ENCODE measurements around the gene PIP5K1A. TPM values are rescaled to one million over a fixed set of nuclear protein-coding genes. Genes with fewer than 3 reads are reported as not detected.
"Not testable (repeated sequence)": the region's sequence is repeated elsewhere in the genome, so short reads cannot be mapped to it uniquely, and the experiment has no call there.

PIP5K1A gene
- polyA plus RNA-seq, 1 experiment = 138 TPM

GRCh38 chr1:151196292-151196800, 2.0 kb upstream of the PIP5K1A start:
- Histone ChIP-seq H3K27me3 (ENCODE audit: control insufficient read depth, insufficient read depth, low read length) (no peaks in the 10 kb centered on the region), H3K4me3 (ENCODE audit: low read depth, low read length) (peak overlapping the region; percentile 9), H3K36me3 (ENCODE audit: control insufficient read depth, insufficient read depth, low read length) (no peaks in the 10 kb centered on the region)
- TF ChIP-seq CTCF (IDR thresholded peaks at IDR 0.05; ENCODE audit: insufficient read depth, low read depth, low read length) = peak; percentile 56
- ChIA-PET CTCF (interaction anchor here (1.7 to 4.0 kb wide), 2 partner anchors 56 to 145 kb away, joined by 5 to 43 read pairs; partner anchors contain the start of gene PSMD4), POLR2A (no interaction called here)
- DNase-seq (ENCODE audit: low read depth) = peak; percentile 62

GRCh38 chr1:151197863-151198253, 494 bp upstream of the PIP5K1A start:
- POLR2A ChIA-PET = no interaction called here
- TF ChIP-seq CTCF (IDR thresholded peaks at IDR 0.05; ENCODE audit: insufficient read depth, low read depth, low read length) = no peak
- Histone ChIP-seq H3K27me3 (ENCODE audit: control insufficient read depth, insufficient read depth, low read length) (no peaks in the 10 kb centered on the region), H3K4me3 (ENCODE audit: low read depth, low read length) (peak overlapping the region; percentile 97), H3K36me3 (ENCODE audit: control insufficient read depth, insufficient read depth, low read length) (peaks cover 4% of the 10 kb centered on the region)
- no peak for DNase-seq (ENCODE audit: low read depth)
- CTCF ChIA-PET = interaction anchor here (4.0 kb wide), 1 partner anchor 54 kb away, joined by 43 read pairs; the partner anchor contains the start of gene PSMD4

- peak overlapping the region; percentile 97 for H3K4me3 ChIP-seq (ENCODE audit: low read depth, low read length)
- POLR2A ChIA-PET = interaction anchor here (1.0 kb wide), 1 partner anchor 10 kb away, joined by 3 read pairs; the partner anchor contains the start of gene VPS72
- DNase-seq (ENCODE audit: low read depth) = peak; percentile 82
- CTCF ChIA-PET = interaction anchor here (1.0 to 1.1 kb wide), 3 partner anchors 12 to 145 kb away, joined by 3 read pairs; no protein-coding TSS in a partner anchor
- no peak for TF ChIP-seq CTCF (IDR thresholded peaks at IDR 0.05; ENCODE audit: insufficient read depth, low read depth, low read length)
- H3K27me3 ChIP-seq (ENCODE audit: control insufficient read depth, insufficient read depth, low read length) = no peaks in the 10 kb centered on the region
- H3K36me3 ChIP-seq (ENCODE audit: control insufficient read depth, insufficient read depth, low read length) = peaks cover 7% of the 10 kb centered on the region
These were observed 1.7 kb downstream of the PIP5K1A start for GRCh38 chr1:151199873-151200581.

GRCh38 chr1:151205381-151205965, 7.1 kb downstream of the PIP5K1A start:
- CTCF ChIA-PET; H3K4me3 ChIP-seq (ENCODE audit: low read depth, low read length); POLR2A ChIA-PET; DNase-seq (ENCODE audit: low read depth); H3K27me3 ChIP-seq (ENCODE audit: control insufficient read depth, insufficient read depth, low read length): not testable (repeated sequence)
- H3K36me3 ChIP-seq (ENCODE audit: control insufficient read depth, insufficient read depth, low read length) = peaks cover 17% of the 10 kb centered on the region

GRCh38 chr1:151210830-151211229, 12.5 kb downstream of the PIP5K1A start:
- no peak for DNase-seq (ENCODE audit: low read depth)
- Histone ChIP-seq H3K27me3 (ENCODE audit: control insufficient read depth, insufficient read depth, low read length) (no peaks in the 10 kb centered on the region), H3K4me3 (ENCODE audit: low read depth, low read length) (no peak overlapping the region), H3K36me3 (ENCODE audit: control insufficient read depth, insufficient read depth, low read length) (peaks cover 13% of the 10 kb centered on the region)
- CTCF ChIA-PET = interaction anchor here (1.2 kb wide), 1 partner anchor 10 kb away, joined by 3 read pairs; no protein-coding TSS in a partner anchor
- TF ChIP-seq CTCF (IDR thresholded peaks at IDR 0.05; ENCODE audit: insufficient read depth, low read depth, low read length) = no peak
- POLR2A ChIA-PET = no interaction called here

Data from BJ (cell line).